Activated CD4-positive, alpha-beta T cell treated with anti-CD3 and anti-CD28 coated beads, Interleukin-10, Interleukin-2, amounts not matched to agents 100 ng/mL and 50 ng/mL, durations not matched to agents 16 hours and 8 hours (primary cell): ENCODE measurements around the gene GPX4.

Source experiments
- DNase-seq: peaks from one replicate; pipeline ENCODE4 v3.0.0-alpha.2; 2020

GPX4 gene

GRCh38 chr19:1135454-1135853, 31.7 kb downstream of the GPX4 start:
- DNase-seq = no peak

GRCh38 chr19:1136201-1136600, 32.4 kb downstream of the GPX4 start:
- no peak for DNase-seq

- no peak for DNase-seq
Measured at GRCh38 chr19:1136621-1137317, 33.0 kb downstream of the GPX4 start.

- no peak for DNase-seq
Measured at GRCh38 chr19:1138121-1138520, 34.3 kb downstream of the GPX4 start.

- no peak for DNase-seq
Measured at GRCh38 chr19:1139126-1139525, 35.3 kb downstream of the GPX4 start.

- no peak for DNase-seq
Measured at GRCh38 chr19:1140272-1141027, 36.7 kb downstream of the GPX4 start.

GRCh38 chr19:1141944-1142343, 38.1 kb downstream of the GPX4 start:
- no peak for DNase-seq

GRCh38 chr19:1143828-1144399, 40.1 kb downstream of the GPX4 start:
- DNase-seq = no peak

GRCh38 chr19:1144741-1145140, 40.9 kb downstream of the GPX4 start:
- DNase-seq = no peak

- DNase-seq = no peak
Measured at GRCh38 chr19:1145635-1146411, 42.0 kb downstream of the GPX4 start.

GRCh38 chr19:1146412-1146699, 42.6 kb downstream of the GPX4 start:
- DNase-seq = no peak

- DNase-seq = no peak
Measured at GRCh38 chr19:1146858-1147780, 43.3 kb downstream of the GPX4 start.

- no peak for DNase-seq
Measured at GRCh38 chr19:1147934-1148549, 44.2 kb downstream of the GPX4 start.

- DNase-seq = no peak
Measured at GRCh38 chr19:1149259-1150045, 45.7 kb downstream of the GPX4 start.

GRCh38 chr19:1150333-1151036, 46.7 kb downstream of the GPX4 start:
- DNase-seq = no peak

GRCh38 chr19:1151037-1151724, 47.4 kb downstream of the GPX4 start:
- DNase-seq = no peak

- no peak for DNase-seq
Measured at GRCh38 chr19:1151917-1152587, 48.3 kb downstream of the GPX4 start.

- no peak for DNase-seq
Measured at GRCh38 chr19:1153891-1154730, 50.3 kb downstream of the GPX4 start.
